Heart left ventricle (tissue), 16 donors: ENCODE measurements around the gene SLC1A7. TPM values are rescaled to one million over a fixed set of nuclear protein-coding genes. Genes with fewer than 3 reads are reported as not detected.
"Not testable (repeated sequence)": the region's sequence is repeated elsewhere in the genome, so short reads cannot be mapped to it uniquely, and the experiment has no call there.

Source experiments
- ATAC-seq, 4 donors: fragments of 200-7000 bp; cut with Tn5 transposase; one replicate each; pipeline ENCODE4 v1.9.1; 2020 to 2022; ENCODE audit warnings: moderate library complexity in 4 of 4, mild to moderate bottlenecking in 3 of 4, moderate number of reproducible peaks in 1 of 4
- DNase-seq, 5 donors: peaks; one replicate each; pipeline ENCODE4 v3.0.0-alpha.2; 2020
- H3K27ac ChIP-seq, 12 donors: fragments of 200-600 bp; sonication (generic) in 4 of 12; one replicate each; pipeline versions ENCODE4 v1.5.0 to v1.8.0; 2016 to 2022; ENCODE audit warnings: mild to moderate bottlenecking in 2 of 12
- H3K27me3 ChIP-seq, 9 donors: fragments of 200-600 bp; sonication (generic) in 2 of 9; one replicate each; pipeline versions ENCODE4 v1.5.1 to v1.8.0; 2016 to 2022; ENCODE audit warnings: mild to moderate bottlenecking in 3 of 9
- H3K36me3 ChIP-seq, 9 donors: fragments of 200-600 bp; sonication (generic) in 2 of 9; one replicate each; pipeline versions ENCODE4 v1.5.0 to v1.8.0; 2018 to 2022; ENCODE audit warnings: mild to moderate bottlenecking in 2 of 9
- H3K4me1 ChIP-seq, 12 donors: fragments of 200-600 bp; sonication (generic) in 4 of 12; one replicate each; pipeline versions ENCODE4 v1.5.0 to v1.8.0; 2016 to 2022; ENCODE audit warnings: mild to moderate bottlenecking in 3 of 12
- H3K4me3 ChIP-seq, 12 donors: fragments of 200-600 bp; sonication (generic) in 4 of 12; one replicate each; pipeline versions ENCODE4 v1.5.0 to v1.8.0; 2017 to 2022; ENCODE audit warnings: mild to moderate bottlenecking in 9 of 12, moderate library complexity in 4 of 12
- H3K9me3 ChIP-seq, 12 donors: fragments of 200-600 bp; sonication (generic) in 4 of 12; one replicate each; pipeline versions ENCODE4 v1.5.0 to v1.8.0; 2016 to 2022; ENCODE audit warnings: mild to moderate bottlenecking in 1 of 12
- CTCF ChIP-seq, 12 donors: fragments of 200-600 bp; sonication (generic) in 4 of 12; IDR thresholded peaks; one replicate each; pipeline versions ENCODE4 v1.5.0 to v1.8.0; 2018 to 2022; ENCODE audit warnings: antibody characterized with exemption in 12 of 12, mild to moderate bottlenecking in 5 of 12
- POLR2A ChIP-seq, 2 donors: fragments of 450-650 bp; IDR thresholded peaks; one replicate each; pipeline ENCODE4 v1.6.1; 2017; ENCODE audit warnings: antibody characterized with exemption in 2 of 2, mild to moderate bottlenecking in 2 of 2, moderate library complexity in 2 of 2
- WGBS, 4 donors: extraction: QIAGEN DNeasy Blood & Tissue Kit in 2 of 4; methylation state at CpG; one replicate each; pipeline versions ENCODE4 v1.1.5 to v1.1.7; 2013 to 2018; 5-methylcytosine and 5-hydroxymethylcytosine counted together
- intact Hi-C, 10 donors: fragments of 100-400 bp; cut with DNase I; formaldehyde crosslinking; loops; one replicate each; pipeline versions ENCODE4 v1.11.1 to v1.14.2; 2022
- polyA plus RNA-seq, 2 donors: library from polyadenylated mRNA; stranded (reverse); fragments of 200-250 nt; gene quantifications; one replicate each; pipeline ENCODE4 v1.2.3, GENCODE V29; 2013
- total RNA-seq, 9 donors: library from RNA; depleted of rRNA in 2 of 9; stranded (reverse); fragments of >200 nt in 2 of 9; fragmentation: NEBNext Ultra II Directional in 3 of 9; extraction: Animal tissue kit (Norgen Biotek cat#: 25700) in 3 of 9; gene quantifications; one replicate each; pipeline versions ENCODE4 v1.1.0 to v1.2.4, GENCODE V29; 2016 to 2023
- donor health status: ischemic (EF 13 %, LVEDD 7.1; RV severe dilation, severe dysfunction).
- donor health status: healthy with polysubstance abuse.
- donor health status: DM: no; HTN: yes; CAD: no.
- donor health status: DM: no; HTN: no; CAD: no.
- donor health status: ischemic (EF 25% LVEDD 6.9; RV normal size, moderate dysfunction).
- donor health status: ischemic (EF 25% LVEDD 5.7; RV mildly dilated, moderate dysfunction).
- donor health status: healthy.
- donor health status: DM: yes; HTN: yes; CAD: no.
- donor health status: ischemic (EF 35%, LVEDD 5.7; RV mildly dilated, moderate dysfunction).
- donor health status: nonischemic (EF 11% LVEDD 7.7; RV severe dilation, severe dysfunction).
- donor health status: DM: yes; HTN: yes; CAD: no.
- donor health status: PGD.
- donor health status: ischemic (EF 29% LVEDD 5.4; RV normal size, mild dysfunction).
- donor health status: nonischemic (EF 23%, LVEDD 6.1; RV moderate dilation, normal function).

SLC1A7 gene
- total and polyA plus RNA-seq, 11 donors, result 0.07 to 1.1 (median 0.33) TPM; not detected in 2

GRCh38 chr1:53187401-53187800 lies 45.0 kb upstream of the SLC1A7 start:
- H3K4me3 ChIP-seq, result no peak overlapping the region
- no peak overlapping the region for H3K27ac ChIP-seq
- 73 to 85% (median 79%) methylated on average over 1 of the region's 1 CpG for WGBS, 4 donors
- H3K4me1 ChIP-seq, result peaks cover 0 to 11% (median 0%) of the 10 kb centered on the region in 12 donors
- H3K9me3 ChIP-seq, result peaks cover 0 to 2% (median 0%) of the 10 kb centered on the region in 12 donors
- intact Hi-C loops, result loop anchor here in 7 of 10 donors (10.0 kb wide), 8 partner anchors 123 to 493 kb away; partner anchors contain the start of genes COA7 (in 1 of the 7), ECHDC2 (in 1 of the 7), PODN (in 1 of the 7) and SCP2 (in 1 of the 7)
- DNase-seq, result no peak
- TF ChIP-seq POLR2A (IDR thresholded peaks at IDR 0.05), result no peak
- TF ChIP-seq CTCF (IDR thresholded peaks at IDR 0.05), result no peak
- no peaks in the 10 kb centered on the region for H3K27me3 ChIP-seq
- no peak for ATAC-seq
- H3K36me3 ChIP-seq, result no peaks in the 10 kb centered on the region

GRCh38 chr1:53186533-53186932 lies 44.1 kb upstream of the SLC1A7 start:
- WGBS, 4 donors, result 79 to 86% (median 80%) methylated on average over 3 of the region's 3 CpGs
- intact Hi-C loops, result loop anchor here in 7 of 10 donors (10.0 kb wide), 8 partner anchors 122 to 492 kb away; partner anchors contain the start of genes COA7 (in 1 of the 7), ECHDC2 (in 1 of the 7), PODN (in 1 of the 7) and SCP2 (in 1 of the 7)

GRCh38 chr1:53185955-53186297 lies 43.5 kb upstream of the SLC1A7 start:
- ATAC-seq, DNase-seq, H3K27me3 ChIP-seq, H3K9me3 ChIP-seq, H3K36me3 ChIP-seq, H3K27ac ChIP-seq, H3K4me3 ChIP-seq: not testable (repeated sequence)
- intact Hi-C loops, result loop anchor here in 7 of 10 donors (10.0 kb wide), 8 partner anchors 121 to 491 kb away; partner anchors contain the start of genes COA7 (in 1 of the 7), ECHDC2 (in 1 of the 7), PODN (in 1 of the 7) and SCP2 (in 1 of the 7)
- 70 to 89% (median 72%) methylated on average over 2 of the region's 2 CpGs for WGBS, 4 donors
- TF ChIP-seq CTCF (IDR thresholded peaks at IDR 0.05), result peak in 3 of 12 donors; percentile 3 to 38 (median 11)
- peaks cover 0 to 19% (median 6%) of the 10 kb centered on the region in 12 donors for H3K4me1 ChIP-seq

More at GRCh38 chr1:53186533-53186932, 44.1 kb upstream of the SLC1A7 start:
- ATAC-seq, result no peak
- no peak overlapping the region for H3K4me3 ChIP-seq
- DNase-seq, result no peak
- H3K4me1 ChIP-seq, result peaks cover 0 to 19% (median 6%) of the 10 kb centered on the region in 12 donors
- no peaks in the 10 kb centered on the region for H3K27me3 ChIP-seq
- no peaks in the 10 kb centered on the region for H3K36me3 ChIP-seq
- TF ChIP-seq POLR2A (IDR thresholded peaks at IDR 0.05) (no peak), CTCF (IDR thresholded peaks at IDR 0.05) (no peak)
- peaks cover 0 to 2% (median 0%) of the 10 kb centered on the region in 12 donors for H3K9me3 ChIP-seq
- H3K27ac ChIP-seq, result no peak overlapping the region

GRCh38 chr1:53183095-53183990 lies 40.9 kb upstream of the SLC1A7 start:
- WGBS, 4 donors, result 70 to 79% (median 74%) methylated on average over 6 of the region's 6 CpGs
- no peaks in the 10 kb centered on the region for H3K27me3 ChIP-seq
- peak overlapping the region in 4 of 12 donors; percentile 16 to 45 (median 36) for H3K27ac ChIP-seq
- H3K36me3 ChIP-seq, result no peaks in the 10 kb centered on the region
- intact Hi-C loops, result loop anchor here in 8 of 10 donors (5.0 to 10.0 kb wide), 11 partner anchors 119 to 489 kb away; partner anchors contain the start of genes PODN (in 2 of the 8), COA7 (in 1 of the 8), ECHDC2 (in 1 of the 8) and SCP2 (in 1 of the 8)
- H3K4me3 ChIP-seq, result no peak overlapping the region
- peak in 2 of 4 donors; percentile 40 to 71 for ATAC-seq
- peak in 1 of 5 donors; percentile 54 for DNase-seq
- TF ChIP-seq CTCF (IDR thresholded peaks at IDR 0.05) (no peak), POLR2A (IDR thresholded peaks at IDR 0.05) (no peak)
- H3K9me3 ChIP-seq, result peaks cover 0 to 2% (median 0%) of the 10 kb centered on the region in 12 donors
- peaks cover 0 to 19% (median 6%) of the 10 kb centered on the region in 12 donors for H3K4me1 ChIP-seq
